Common myeloid progenitor, CD34-positive (primary cell): ENCODE data around the gene FAM110C.
"Not testable (repeated sequence)": the region's sequence is repeated elsewhere in the genome, so short reads cannot be mapped to it uniquely, and the experiment has no call there.

Source experiments
- CTCF ChIA-PET: fragments of 350-600 bp; sonication (Branson Sonifier 250); formaldehyde crosslinking; loops from one replicate; lab custom pipeline; 2021; ENCODE audit warnings: antibody characterized with exemption; lab: Charles Lee
- POLR2A ChIA-PET: fragments of 350-600 bp; sonication (Branson Sonifier 250); formaldehyde crosslinking; loops from one replicate; lab custom pipeline; 2021; ENCODE audit warnings: antibody characterized with exemption; lab: Charles Lee
- DNase-seq, 3 donors: peaks; one replicate each; pipeline versions ENCODE4 v3.0.0 to v3.0.0-alpha.2; 2013
- H3K27ac ChIP-seq, 2 experiments: 1 replicate in 1 of 2; 2 replicates in 1 of 2; pipeline ENCODE4 v1.7.0; 2013; ENCODE audit warnings: inconsistent platforms in 2 of 2, low read length in 2 of 2, mild to moderate bottlenecking in 2 of 2, low read depth in 1 of 2, moderate library complexity in 1 of 2; ENCODE audit not compliant: severe bottlenecking in 2 of 2, insufficient read depth in 1 of 2, poor library complexity in 1 of 2
- H3K27me3 ChIP-seq, 5 experiments: replicated peaks in 2 of 5; 1 replicate in 3 of 5; 2 replicates in 2 of 5; pipeline versions ENCODE4 v1.6.1 to v1.7.0; 2013; ENCODE audit warnings: low read length in 4 of 5, mild to moderate bottlenecking in 2 of 5, moderate library complexity in 2 of 5, inconsistent platforms in 1 of 5; ENCODE audit not compliant: insufficient read depth in 5 of 5, control insufficient read depth in 4 of 5
- H3K36me3 ChIP-seq, 4 experiments: 1 replicate in 2 of 4; 2 replicates in 2 of 4; pipeline versions ENCODE4 v1.6.1 to v1.7.0; 2013; ENCODE audit warnings: low read length in 3 of 4, control low read depth in 1 of 4, mild to moderate bottlenecking in 1 of 4; ENCODE audit not compliant: control insufficient read depth in 4 of 4, insufficient read depth in 4 of 4
- H3K4me1 ChIP-seq, 4 experiments: 1 replicate in 3 of 4; 2 replicates in 1 of 4; pipeline versions ENCODE4 v1.6.1 to v1.7.1; 2013; ENCODE audit warnings: low read length in 3 of 4, mild to moderate bottlenecking in 3 of 4, control low read depth in 1 of 4, inconsistent platforms in 1 of 4, moderate library complexity in 1 of 4; ENCODE audit not compliant: control insufficient read depth in 4 of 4, insufficient read depth in 4 of 4; ENCODE audit errors: control extremely low read depth in 1 of 4
- H3K4me3 ChIP-seq, 7 experiments: 1 replicate in 4 of 7; 2 replicates in 3 of 7; pipeline versions ENCODE4 v1.5.1 to v1.7.0; 2013; ENCODE audit warnings: mild to moderate bottlenecking in 7 of 7, low read length in 6 of 7, moderate library complexity in 6 of 7, inconsistent platforms in 2 of 7, low read depth in 2 of 7, control low read depth in 1 of 7; ENCODE audit not compliant: insufficient read depth in 4 of 7, control insufficient read depth in 1 of 7; ENCODE audit errors: extremely low read depth in 1 of 7
- H3K9me3 ChIP-seq, 5 experiments: 1 replicate in 4 of 5; 2 replicates in 1 of 5; pipeline versions ENCODE4 v1.6.1 to v1.7.1; 2013; ENCODE audit warnings: low read length in 4 of 5, mild to moderate bottlenecking in 2 of 5, inconsistent platforms in 1 of 5, low read depth in 1 of 5, moderate library complexity in 1 of 5; ENCODE audit not compliant: control insufficient read depth in 4 of 5, insufficient read depth in 2 of 5; ENCODE audit errors: control extremely low read depth in 1 of 5
- WGBS: methylation state at CpG from one replicate; pipeline ENCODE4 v1.1.5; 2013; ENCODE audit not compliant: insufficient coverage; 5-methylcytosine and 5-hydroxymethylcytosine counted together

Gene FAM110C

DNA sequence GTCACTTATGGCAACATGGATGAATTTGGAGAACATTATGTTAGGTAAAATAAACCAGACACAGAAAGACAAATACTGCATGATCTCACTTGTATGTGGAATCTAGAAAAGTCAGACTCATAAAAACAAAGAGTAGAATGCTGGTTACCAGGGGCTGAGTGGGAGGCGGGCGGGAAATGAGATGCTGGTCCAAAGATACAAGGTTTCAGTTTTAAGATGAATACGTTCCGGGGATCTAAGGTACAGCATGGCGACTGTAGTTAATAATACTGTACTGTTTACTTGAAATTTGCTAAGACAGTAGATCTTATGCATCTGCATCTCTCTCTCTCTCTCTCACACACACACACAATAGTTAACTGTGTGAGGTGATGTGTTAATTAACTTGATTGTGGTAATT lies 14.2 kb downstream of the FAM110C start:
- Histone ChIP-seq H3K27me3 (no peaks in the 10 kb centered on the region), H3K4me3 (no peak overlapping the region), H3K36me3 (no peaks in the 10 kb centered on the region), H3K9me3 (peaks cover 0 to 2% (median 0%) of the 10 kb centered on the region in 5 experiments), H3K4me1 (peaks cover 0 to 5% (median 3%) of the 10 kb centered on the region in 4 experiments), H3K27ac (no peak overlapping the region)
- DNase-seq: no peak
- 95% methylated on average over 4 of the region's 5 CpGs for WGBS
- CTCF ChIA-PET: no interaction called here
- POLR2A ChIA-PET: no interaction called here

DNA sequence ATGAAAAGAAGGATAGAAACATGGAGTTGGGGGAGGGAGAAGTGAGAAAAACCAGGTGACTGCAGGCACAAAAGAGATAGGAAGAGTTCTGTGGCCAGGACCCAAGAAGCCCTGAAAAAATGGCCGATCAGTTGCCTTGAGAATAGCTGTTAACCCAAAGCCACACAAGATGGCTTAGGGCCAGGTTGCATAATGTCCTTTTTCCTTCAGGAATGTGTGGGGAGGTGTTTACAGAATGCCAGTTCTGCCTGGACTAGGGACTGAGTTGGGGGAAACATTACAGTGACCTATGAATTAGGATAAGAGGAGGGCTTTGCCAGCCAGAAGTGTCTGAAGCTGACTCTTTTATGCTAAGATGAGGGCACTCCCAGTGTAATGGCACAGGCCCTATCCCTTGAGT lies 17.1 kb downstream of the FAM110C start:
- CTCF ChIA-PET: interaction anchor here (1.0 to 1.9 kb wide), 2 partner anchors 10 to 12 kb away, joined by 3 to 4 read pairs; no protein-coding TSS in a partner anchor

GRCh38 chr2:28406-28975 lies 17.8 kb downstream of the FAM110C start:
- CTCF ChIA-PET: interaction anchor here (1.0 to 1.9 kb wide), 2 partner anchors 9 to 13 kb away, joined by 3 to 4 read pairs; no protein-coding TSS in a partner anchor
- Histone ChIP-seq H3K4me1 (peaks cover 0 to 9% (median under 1%) of the 10 kb centered on the region in 4 experiments), H3K36me3 (no peaks in the 10 kb centered on the region), H3K27me3 (peaks cover 0 to 2% (median 0%) of the 10 kb centered on the region in 5 experiments), H3K27ac (no peak overlapping the region), H3K4me3 (no peak overlapping the region), H3K9me3 (peaks cover 0 to 2% (median 0%) of the 10 kb centered on the region in 5 experiments)
- WGBS: 15% methylated on average over 2 of the region's 5 CpGs
- POLR2A ChIA-PET: no interaction called here
- no peak for DNase-seq

More for the DNA sequence above, 17.1 kb downstream of the FAM110C start:
- peaks cover 0 to 7% (median 3%) of the 10 kb centered on the region in 4 experiments for H3K4me1 ChIP-seq
- POLR2A ChIA-PET: no interaction called here
- H3K36me3 ChIP-seq: no peaks in the 10 kb centered on the region
- peaks cover 0 to 2% (median 0%) of the 10 kb centered on the region in 5 experiments for H3K9me3 ChIP-seq
- 100% methylated on average over 1 of the region's 1 CpG for WGBS
- peaks cover 0 to under 1% (median 0%) of the 10 kb centered on the region in 5 experiments for H3K27me3 ChIP-seq
- H3K4me3 ChIP-seq: no peak overlapping the region
- no peak overlapping the region for H3K27ac ChIP-seq
- DNase-seq: no peak

DNA sequence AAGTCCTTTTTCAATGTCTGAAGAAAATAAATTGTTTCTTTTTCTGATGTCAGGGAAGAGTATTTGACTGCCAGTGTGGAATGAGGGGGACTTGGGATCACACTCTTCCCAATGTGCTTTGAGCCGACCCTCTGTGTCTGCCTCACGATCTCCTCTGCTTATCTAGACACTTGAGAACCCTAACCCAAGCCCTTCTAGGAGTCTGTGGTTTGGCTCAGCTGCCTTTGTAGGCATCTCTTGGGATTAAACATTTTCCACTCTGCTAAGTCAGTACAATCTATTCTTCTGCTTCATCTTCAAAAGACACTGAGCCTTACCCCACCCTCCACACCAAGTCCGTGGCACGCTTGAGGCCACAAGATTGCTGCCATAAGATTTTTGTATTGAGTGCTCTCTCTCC lies 19.4 kb downstream of the FAM110C start:
- DNase-seq: no peak
- peaks cover 0 to 7% (median 0%) of the 10 kb centered on the region in 4 experiments for H3K4me1 ChIP-seq
- H3K27me3 ChIP-seq: peaks cover 0 to 2% (median 0%) of the 10 kb centered on the region in 5 experiments
- no peaks in the 10 kb centered on the region for H3K36me3 ChIP-seq
- ChIA-PET POLR2A (no interaction called here), CTCF (no interaction called here)
- H3K9me3 ChIP-seq: peaks cover 0 to 2% (median 0%) of the 10 kb centered on the region in 5 experiments
- no peak overlapping the region for H3K27ac ChIP-seq
- no peak overlapping the region for H3K4me3 ChIP-seq
- WGBS: 85% methylated on average over 3 of the region's 4 CpGs

DNA sequence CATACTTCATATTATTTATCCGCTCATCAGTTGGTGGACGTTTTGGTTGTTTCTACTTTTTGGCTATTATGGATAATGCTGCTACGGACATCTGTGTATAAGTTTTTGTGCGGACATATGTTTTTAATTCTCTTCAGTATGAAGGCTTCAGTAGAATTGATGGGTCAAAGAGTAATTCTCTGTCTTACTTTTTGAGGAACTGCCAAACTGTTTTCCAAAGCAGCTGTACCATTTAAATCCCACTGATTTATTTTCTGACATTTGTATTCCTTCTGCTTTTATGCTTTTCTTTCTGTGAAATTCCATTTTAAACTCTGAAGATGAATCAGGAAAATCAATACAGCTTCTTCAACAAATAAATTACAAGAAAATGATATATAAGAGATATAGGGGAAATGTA lies 20.8 kb downstream of the FAM110C start:
- WGBS: no CpG with 5 or more reads among the region's 4 CpGs
- no peak for DNase-seq
- ChIA-PET CTCF (no interaction called here), POLR2A (no interaction called here)
- no peak overlapping the region for H3K4me3 ChIP-seq
- H3K4me1 ChIP-seq: peaks cover 0 to 7% (median 0%) of the 10 kb centered on the region in 4 experiments
- peaks cover 0 to 2% (median 0%) of the 10 kb centered on the region in 5 experiments for H3K9me3 ChIP-seq
- peaks cover 0 to 2% (median 0%) of the 10 kb centered on the region in 5 experiments for H3K27me3 ChIP-seq
- no peak overlapping the region for H3K27ac ChIP-seq
- no peaks in the 10 kb centered on the region for H3K36me3 ChIP-seq

- POLR2A ChIA-PET, H3K4me3 ChIP-seq, H3K27me3 ChIP-seq, CTCF ChIA-PET, H3K9me3 ChIP-seq, H3K4me1 ChIP-seq, H3K36me3 ChIP-seq, DNase-seq, H3K27ac ChIP-seq: not testable (repeated sequence)
- WGBS: 100% methylated on average over 3 of the region's 4 CpGs
These were observed 21.7 kb downstream of the FAM110C start for GRCh38 chr2:24591-24990.

GRCh38 chr2:24107-24506 lies 22.2 kb downstream of the FAM110C start:
- H3K27me3 ChIP-seq: peaks cover 0 to 2% (median 0%) of the 10 kb centered on the region in 5 experiments
- H3K4me3 ChIP-seq: no peak overlapping the region
- peak in 2 of 3 donors; percentile 31 to 43 for DNase-seq
- H3K4me1 ChIP-seq: peaks cover 0 to 7% (median 0%) of the 10 kb centered on the region in 4 experiments
- no peaks in the 10 kb centered on the region for H3K36me3 ChIP-seq
- H3K27ac ChIP-seq: no peak overlapping the region
- peaks cover 0 to 2% (median 0%) of the 10 kb centered on the region in 5 experiments for H3K9me3 ChIP-seq
- ChIA-PET CTCF (interaction anchor here (1.0 kb wide), 1 partner anchor 13 kb away, joined by 3 read pairs; no protein-coding TSS in a partner anchor), POLR2A (no interaction called here)
